Smooth muscle cell (in vitro differentiated cells): ENCODE measurements around the gene SGCD. TPM values are rescaled to one million over a fixed set of nuclear protein-coding genes. Genes with fewer than 3 reads are reported as not detected.

Experiments
- DNase-seq: peaks from one replicate; lab custom pipeline; 2025; ENCODE audit not compliant: unreplicated experiment; lab: John Stamatoyannopoulos, UW
- H2AFZ ChIP-seq: fragments of 200-600 bp; sonication (generic); 2 replicates; pipeline ENCODE4 v1.6.0; 2016; ENCODE audit warnings: antibody characterized with exemption, low read depth, mild to moderate bottlenecking
- H3F3A ChIP-seq: fragments of 200-600 bp; sonication (generic); 2 replicates; pipeline ENCODE4 v1.6.0; 2017; ENCODE audit warnings: antibody characterized with exemption, low read depth
- H3K27ac ChIP-seq: fragments of 200-600 bp; sonication (generic); 2 replicates; pipeline ENCODE4 v1.5.1; 2016; ENCODE audit warnings: low read depth, mild to moderate bottlenecking
- H3K27me3 ChIP-seq: fragments of 200-600 bp; sonication (generic); 2 replicates; pipeline ENCODE4 v1.6.1; 2016; ENCODE audit warnings: low read depth, mild to moderate bottlenecking
- H3K36me3 ChIP-seq: fragments of 200-600 bp; sonication (generic); 2 replicates; pipeline ENCODE4 v1.5.1; 2016; ENCODE audit warnings: low read depth
- H3K4me1 ChIP-seq: fragments of 200-600 bp; sonication (generic); 2 replicates; pipeline ENCODE4 v1.5.1; 2016; ENCODE audit warnings: low read depth
- H3K4me2 ChIP-seq: fragments of 200-600 bp; sonication (generic); 2 replicates; pipeline ENCODE4 v1.6.0; 2016; ENCODE audit warnings: mild to moderate bottlenecking
- H3K4me3 ChIP-seq: fragments of 200-600 bp; sonication (generic); 2 replicates; pipeline ENCODE4 v1.5.1; 2016; ENCODE audit warnings: mild to moderate bottlenecking
- H3K79me2 ChIP-seq: fragments of 200-600 bp; sonication (generic); 2 replicates; pipeline ENCODE4 v1.6.0; 2016; ENCODE audit warnings: low read depth, mild to moderate bottlenecking
- H3K9ac ChIP-seq: fragments of 200-600 bp; sonication (generic); 2 replicates; pipeline ENCODE4 v1.6.0; 2016; ENCODE audit warnings: low read depth
- H3K9me3 ChIP-seq: fragments of 200-600 bp; sonication (generic); replicated peaks from 2 replicates; pipeline ENCODE4 v1.5.1; 2016; ENCODE audit warnings: low read depth
- H4K20me1 ChIP-seq: fragments of 200-600 bp; sonication (generic); 2 replicates; pipeline ENCODE4 v1.6.0; 2016; ENCODE audit warnings: low read depth
- CTCF ChIP-seq: fragments of 200-600 bp; sonication (generic); IDR thresholded peaks from 2 replicates; pipeline ENCODE4 v1.5.1; 2017; ENCODE audit warnings: borderline replicate concordance, mild to moderate bottlenecking, antibody characterized with exemption; ENCODE audit not compliant: insufficient read depth, poor library complexity, severe bottlenecking
- WGBS: methylation state at CpG from one replicate; pipeline ENCODE4 v1.1.7; 2016; ENCODE audit warnings: low lambda C conversion rate; 5-methylcytosine and 5-hydroxymethylcytosine counted together
- polyA plus RNA-seq: library from polyadenylated mRNA; unstranded; fragments of >200 nt; fragmentation: Nextera tagmentation; extraction: Ambion mirVana; gene quantifications from 2 replicates; pipeline ENCODE4 v1.2.1, GENCODE V29; 2016
- total RNA-seq: library from RNA; depleted of rRNA; stranded (reverse); fragments of >200 nt; gene quantifications from 2 replicates; pipeline ENCODE4 v1.2.3, GENCODE V29; 2014

Gene SGCD
- total and polyA plus RNA-seq, 2 experiments from 2014 or later, result 1.6 to 3.5 TPM

GRCh38 chr5:156414391-156414790 is 87.4 kb downstream of the SGCD start:
- Histone ChIP-seq H3K36me3 (no peaks in the 10 kb centered on the region), H2AFZ (no peak overlapping the region), H3K9ac (no peak overlapping the region), H3F3A (peaks cover 14% of the 10 kb centered on the region), H3K27ac (no peak overlapping the region), H3K4me3 (no peak overlapping the region), H4K20me1 (no peaks in the 10 kb centered on the region), H3K4me2 (peak overlapping the region; percentile 38), H3K4me1 (peaks cover 17% of the 10 kb centered on the region), H3K27me3 (no peaks in the 10 kb centered on the region), H3K79me2 (no peaks in the 10 kb centered on the region), H3K9me3 (no peaks in the 10 kb centered on the region)
- DNase-seq, result no peak
- no peak for TF ChIP-seq CTCF
- WGBS, result 17% methylated on average over 2 of the region's 2 CpGs

GRCh38 chr5:156419661-156420060 is 92.7 kb downstream of the SGCD start:
- TF ChIP-seq CTCF, result no peak
- no peak overlapping the region for H3K27ac ChIP-seq
- H3K9me3 ChIP-seq, result no peaks in the 10 kb centered on the region
- no peak overlapping the region for H3K9ac ChIP-seq
- no peaks in the 10 kb centered on the region for H3F3A ChIP-seq
- H3K36me3 ChIP-seq, result no peaks in the 10 kb centered on the region
- no peaks in the 10 kb centered on the region for H4K20me1 ChIP-seq
- peaks cover 2% of the 10 kb centered on the region for H3K4me1 ChIP-seq
- no peak overlapping the region for H3K4me3 ChIP-seq
- no peak overlapping the region for H3K4me2 ChIP-seq
- H3K27me3 ChIP-seq, result no peaks in the 10 kb centered on the region
- WGBS, result 100% methylated on average over 1 of the region's 1 CpG
- H3K79me2 ChIP-seq, result no peaks in the 10 kb centered on the region
- no peak for DNase-seq
- no peak overlapping the region for H2AFZ ChIP-seq

- H4K20me1 ChIP-seq, result no peaks in the 10 kb centered on the region
- H3K4me2 ChIP-seq, result no peak overlapping the region
- H3K36me3 ChIP-seq, result no peaks in the 10 kb centered on the region
- H3F3A ChIP-seq, result no peaks in the 10 kb centered on the region
- no peak overlapping the region for H3K27ac ChIP-seq
- WGBS, result 19% methylated on average over 1 of the region's 1 CpG
- H3K9me3 ChIP-seq, result no peaks in the 10 kb centered on the region
- H3K4me3 ChIP-seq, result no peak overlapping the region
- no peak for DNase-seq
- no peaks in the 10 kb centered on the region for H3K27me3 ChIP-seq
- no peaks in the 10 kb centered on the region for H3K4me1 ChIP-seq
- no peak for TF ChIP-seq CTCF
- H3K9ac ChIP-seq, result no peak overlapping the region
- H3K79me2 ChIP-seq, result no peaks in the 10 kb centered on the region
- H2AFZ ChIP-seq, result no peak overlapping the region
Observed at GRCh38 chr5:156420665-156421064, 93.7 kb downstream of the SGCD start.

GRCh38 chr5:156421798-156422197 is 94.8 kb downstream of the SGCD start:
- Histone ChIP-seq H3K9ac (no peak overlapping the region), H3K27me3 (no peaks in the 10 kb centered on the region), H2AFZ (no peak overlapping the region), H3K4me2 (no peak overlapping the region), H3K27ac (no peak overlapping the region), H3K9me3 (no peaks in the 10 kb centered on the region), H3F3A (no peaks in the 10 kb centered on the region), H4K20me1 (no peaks in the 10 kb centered on the region), H3K36me3 (no peaks in the 10 kb centered on the region), H3K79me2 (no peaks in the 10 kb centered on the region), H3K4me1 (no peaks in the 10 kb centered on the region), H3K4me3 (no peak overlapping the region)
- 69% methylated on average over 4 of the region's 4 CpGs for WGBS
- no peak for TF ChIP-seq CTCF
- DNase-seq, result no peak
